ENCODE measurements around the gene CALHM4. TPM values are rescaled to one million over a fixed set of nuclear protein-coding genes. Genes with fewer than 3 reads are reported as not detected.
A peak's percentile ranks its signal among the peaks of the same experiment; 100 is the strongest.

Gene CALHM4
- polyA plus RNA-seq, 1 of the 3 experiments (the other 2 are of a cell fraction): not detected

DNA sequence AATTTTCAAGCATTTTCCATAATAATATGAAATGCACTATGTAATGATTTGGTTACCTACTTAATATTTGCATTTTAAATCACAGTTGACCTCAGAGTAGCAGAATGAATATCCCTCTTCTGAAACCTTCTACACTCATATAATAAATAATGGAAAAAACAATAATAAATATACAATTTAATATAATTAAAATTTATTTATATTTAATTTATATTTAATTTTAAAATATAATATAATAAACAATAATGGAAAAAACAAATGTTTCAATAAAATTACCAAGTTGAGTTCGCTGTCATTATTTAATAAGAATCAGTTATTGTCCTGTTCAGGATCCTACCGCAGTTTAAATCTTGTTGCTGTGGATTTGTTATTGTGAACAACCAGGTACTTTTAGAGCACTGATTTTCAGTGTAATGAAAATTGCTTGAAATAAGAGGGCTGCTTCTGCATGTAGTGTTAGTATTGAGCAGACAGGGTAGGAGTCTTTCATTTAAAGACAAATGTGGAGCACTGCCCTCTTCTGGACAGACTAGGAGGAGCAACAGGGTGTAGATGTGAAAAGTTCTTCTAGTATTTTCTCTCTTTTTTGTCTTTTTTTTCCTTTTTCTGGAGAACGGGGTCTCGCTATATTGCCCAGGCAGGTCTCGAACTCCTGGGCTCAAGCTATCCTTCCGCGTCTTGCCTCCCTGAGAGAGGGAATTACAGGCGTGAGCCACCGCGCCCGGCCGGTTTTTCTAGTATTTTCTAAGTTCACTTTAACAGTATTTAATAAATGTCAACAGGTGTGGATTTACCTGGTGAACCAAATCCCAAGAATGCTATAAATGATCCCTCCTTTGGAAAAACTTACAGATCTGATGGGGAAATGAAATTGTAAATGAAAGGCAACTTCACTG, 21.6 kb upstream of the CALHM4 start:
- ChIA-PET CTCF (interaction anchor here (0.8 to 4.5 kb wide), 16 partner anchors 10 to 463 kb away, joined by 3 to 55 read pairs (median 4); partner anchors contain the start of gene TSPYL1), POLR2A (no interaction called here)
- H3K27me3 ChIP-seq (ENCODE audit: insufficient read depth): no peaks in the 10 kb centered on the region

More for the DNA sequence above, 21.6 kb upstream of the CALHM4 start:
- Histone ChIP-seq H3K9ac (no peak overlapping the region), H3K79me2 (ENCODE audit: insufficient read depth) (no peaks in the 10 kb centered on the region), H3K27ac (ENCODE audit: low read depth in 2 of 2, low read length in 1 of 2) (no peak overlapping the region), H3K4me1 (ENCODE audit: control insufficient read depth in 1 of 2, insufficient read depth in 2 of 2, low read depth in 1 of 2, low read length in 1 of 2) (peaks cover 0 to 21% of the 10 kb centered on the region in 2 experiments; a peak in 2 of 4 replicates), H3K36me3 (replicated peaks in 1 of 2; ENCODE audit: control insufficient read depth in 1 of 2, insufficient read depth in 2 of 2, low read length in 1 of 2) (no peaks in the 10 kb centered on the region), H3F3A (replicated peaks; ENCODE audit: insufficient read depth) (peaks cover 3% of the 10 kb centered on the region), H4K20me1 (ENCODE audit: insufficient read depth) (no peaks in the 10 kb centered on the region), H3K4me3 (ENCODE audit: low read depth in 2 of 2, low read length in 1 of 2) (no peak overlapping the region), H3K4me2 (no peak overlapping the region), H3K9me3 (no peaks in the 10 kb centered on the region), H2AFZ (ENCODE audit: low read depth) (peak overlapping the region; percentile 4; the same call in 1 of the 2 replicates), H3K9me2 (no peaks in the 10 kb centered on the region)
- 85% methylated on average over 12 of the region's 12 CpGs for WGBS (ENCODE audit: low lambda C conversion rate)
- DNase-seq: peak; percentile 56
- no peak for TF ChIP-seq RFX5 (IDR thresholded peaks at IDR 0.05; ENCODE audit: low read length)
- no peak for TF ChIP-seq REST (IDR thresholded peaks at IDR 0.05; ENCODE audit: low read depth, low read length)
- TF ChIP-seq, protein P1, sequence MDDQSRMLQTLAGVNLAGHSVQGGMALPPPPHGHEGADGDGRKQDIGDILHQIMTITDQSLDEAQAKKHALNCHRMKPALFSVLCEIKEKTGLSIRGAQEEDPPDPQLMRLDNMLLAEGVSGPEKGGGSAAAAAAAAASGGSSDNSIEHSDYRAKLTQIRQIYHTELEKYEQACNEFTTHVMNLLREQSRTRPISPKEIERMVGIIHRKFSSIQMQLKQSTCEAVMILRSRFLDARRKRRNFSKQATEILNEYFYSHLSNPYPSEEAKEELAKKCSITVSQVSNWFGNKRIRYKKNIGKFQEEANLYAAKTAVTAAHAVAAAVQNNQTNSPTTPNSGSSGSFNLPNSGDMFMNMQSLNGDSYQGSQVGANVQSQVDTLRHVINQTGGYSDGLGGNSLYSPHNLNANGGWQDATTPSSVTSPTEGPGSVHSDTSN (IDR thresholded peaks at IDR 0.05): no peak
- peak; percentile 70 for TF ChIP-seq RAD21 (IDR thresholded peaks at IDR 0.05; ENCODE audit: low read length)
- TF ChIP-seq, protein P2, sequence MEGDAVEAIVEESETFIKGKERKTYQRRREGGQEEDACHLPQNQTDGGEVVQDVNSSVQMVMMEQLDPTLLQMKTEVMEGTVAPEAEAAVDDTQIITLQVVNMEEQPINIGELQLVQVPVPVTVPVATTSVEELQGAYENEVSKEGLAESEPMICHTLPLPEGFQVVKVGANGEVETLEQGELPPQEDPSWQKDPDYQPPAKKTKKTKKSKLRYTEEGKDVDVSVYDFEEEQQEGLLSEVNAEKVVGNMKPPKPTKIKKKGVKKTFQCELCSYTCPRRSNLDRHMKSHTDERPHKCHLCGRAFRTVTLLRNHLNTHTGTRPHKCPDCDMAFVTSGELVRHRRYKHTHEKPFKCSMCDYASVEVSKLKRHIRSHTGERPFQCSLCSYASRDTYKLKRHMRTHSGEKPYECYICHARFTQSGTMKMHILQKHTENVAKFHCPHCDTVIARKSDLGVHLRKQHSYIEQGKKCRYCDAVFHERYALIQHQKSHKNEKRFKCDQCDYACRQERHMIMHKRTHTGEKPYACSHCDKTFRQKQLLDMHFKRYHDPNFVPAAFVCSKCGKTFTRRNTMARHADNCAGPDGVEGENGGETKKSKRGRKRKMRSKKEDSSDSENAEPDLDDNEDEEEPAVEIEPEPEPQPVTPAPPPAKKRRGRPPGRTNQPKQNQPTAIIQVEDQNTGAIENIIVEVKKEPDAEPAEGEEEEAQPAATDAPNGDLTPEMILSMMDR (IDR thresholded peaks at IDR 0.05): peak; percentile 73
- TF ChIP-seq, protein P3, sequence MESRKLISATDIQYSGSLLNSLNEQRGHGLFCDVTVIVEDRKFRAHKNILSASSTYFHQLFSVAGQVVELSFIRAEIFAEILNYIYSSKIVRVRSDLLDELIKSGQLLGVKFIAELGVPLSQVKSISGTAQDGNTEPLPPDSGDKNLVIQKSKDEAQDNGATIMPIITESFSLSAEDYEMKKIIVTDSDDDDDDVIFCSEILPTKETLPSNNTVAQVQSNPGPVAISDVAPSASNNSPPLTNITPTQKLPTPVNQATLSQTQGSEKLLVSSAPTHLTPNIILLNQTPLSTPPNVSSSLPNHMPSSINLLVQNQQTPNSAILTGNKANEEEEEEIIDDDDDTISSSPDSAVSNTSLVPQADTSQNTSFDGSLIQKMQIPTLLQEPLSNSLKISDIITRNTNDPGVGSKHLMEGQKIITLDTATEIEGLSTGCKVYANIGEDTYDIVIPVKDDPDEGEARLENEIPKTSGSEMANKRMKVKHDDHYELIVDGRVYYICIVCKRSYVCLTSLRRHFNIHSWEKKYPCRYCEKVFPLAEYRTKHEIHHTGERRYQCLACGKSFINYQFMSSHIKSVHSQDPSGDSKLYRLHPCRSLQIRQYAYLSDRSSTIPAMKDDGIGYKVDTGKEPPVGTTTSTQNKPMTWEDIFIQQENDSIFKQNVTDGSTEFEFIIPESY (IDR thresholded peaks at IDR 0.05; ENCODE audit: borderline replicate concordance, low read depth): no peak
- no peak for TF ChIP-seq TCF12 (IDR thresholded peaks at IDR 0.05)
- no peak for TF ChIP-seq FOXM1 (IDR thresholded peaks at IDR 0.05; ENCODE audit: low read depth)
- peak; percentile 77 for TF ChIP-seq SMC3 (IDR thresholded peaks at IDR 0.05; ENCODE audit: low read depth, low read length)
- no peak for TF ChIP-seq EP300 (IDR thresholded peaks at IDR 0.05; ENCODE audit: borderline replicate concordance in 1 of 2, low read depth in 1 of 2, low read length in 1 of 2)
- TF ChIP-seq FOXJ3 (CRISPR knock-in tag; IDR thresholded peaks at IDR 0.05): no peak
- TF ChIP-seq EZH2phosphoT487 (IDR thresholded peaks at IDR 0.05; ENCODE audit: borderline replicate concordance, low read depth): no peak
- TF ChIP-seq MEF2A (IDR thresholded peaks at IDR 0.05; ENCODE audit: borderline replicate concordance, low read depth): no peak
- no peak for TF ChIP-seq YY1 (IDR thresholded peaks at IDR 0.05; ENCODE audit: low read depth)
- no peak for TF ChIP-seq RXRA (IDR thresholded peaks at IDR 0.05; ENCODE audit: borderline replicate concordance, low read depth)
- no peak for TF ChIP-seq JUND (IDR thresholded peaks at IDR 0.05)
- no peak for TF ChIP-seq IRF3 (IDR thresholded peaks at IDR 0.05; ENCODE audit: low read depth, low read length)
- no peak for TF ChIP-seq GATA2 (CRISPR knock-in tag; IDR thresholded peaks at IDR 0.05)
- TF ChIP-seq CHD2 (IDR thresholded peaks at IDR 0.05; ENCODE audit: low read length, partially characterized antibody): no peak
- TF ChIP-seq FOSL2 (IDR thresholded peaks at IDR 0.05; ENCODE audit: borderline replicate concordance, low read depth): no peak
- TF ChIP-seq NRF1 (IDR thresholded peaks at IDR 0.05; ENCODE audit: low read depth, low read length): no peak
